SK-N-SH (cell line): ENCODE measurements around the gene KIAA0232. TPM values are rescaled to one million over a fixed set of nuclear protein-coding genes. Genes with fewer than 3 reads are reported as not detected.

ENCODE experiments used
- CTCF ChIA-PET: fragments of 300-600, 350-600 bp; formaldehyde crosslinking; extraction: SDS; loops from one replicate; lab custom pipeline; 2021; lab: Yijun Ruan, JAX
- POLR2A ChIA-PET: fragments of 350-600 bp; sonication (Branson Sonifier 250); formaldehyde crosslinking; extraction: SDS; loops from one replicate; lab custom pipeline; 2020; ENCODE audit warnings: antibody characterized with exemption, inconsistent platforms; lab: Yijun Ruan, JAX
- DNase-seq: peaks from one replicate; pipeline ENCODE4 v3.0.0; 2012
- H2AFZ ChIP-seq: fragments of 200-600 bp; sonication (generic); 2 replicates; pipeline ENCODE4 v1.8.1; 2016; ENCODE audit warnings: antibody characterized with exemption, mild to moderate bottlenecking, low read depth
- H3F3A ChIP-seq: fragments of 200-600 bp; sonication (generic); replicated peaks from 2 replicates; pipeline ENCODE3; 2016; ENCODE audit warnings: antibody characterized with exemption, mild to moderate bottlenecking; ENCODE audit not compliant: insufficient read depth
- H3K27ac ChIP-seq, 2 experiments: fragments of 200-500 bp in 1 of 2; fragments of 200-600 bp in 1 of 2; sonication (Bioruptor generic) in 1 of 2; sonication (generic), shearing (Covaris generic) in 1 of 2; 2 replicates each; pipeline versions ENCODE4 v1.5.1 to v1.6.1; 2014 to 2016; ENCODE audit warnings: low read depth in 2 of 2, inconsistent platforms in 1 of 2, low read length in 1 of 2, mild to moderate bottlenecking in 1 of 2, mixed read lengths in 1 of 2
- H3K27me3 ChIP-seq: fragments of 200-600 bp; sonication (generic), shearing (Covaris generic); 2 replicates; pipeline ENCODE4 v1.6.1; 2016; ENCODE audit warnings: mixed run types; ENCODE audit not compliant: insufficient read depth
- H3K36me3 ChIP-seq, 2 experiments: fragments of 200-500 bp in 1 of 2; fragments of 200-600 bp in 1 of 2; sonication (Bioruptor generic) in 1 of 2; sonication (generic) in 1 of 2; replicated peaks in 1 of 2; 2 replicates each; pipeline versions ENCODE3 to v1.5.1; 2014 to 2016; ENCODE audit warnings: low read length in 1 of 2, mild to moderate bottlenecking in 1 of 2; ENCODE audit not compliant: insufficient read depth in 2 of 2, control insufficient read depth in 1 of 2
- H3K4me1 ChIP-seq, 2 experiments: fragments of 200-500 bp in 1 of 2; fragments of 200-600 bp in 1 of 2; sonication (Bioruptor generic) in 1 of 2; sonication (generic), shearing (Covaris generic) in 1 of 2; 2 replicates each; pipeline versions ENCODE4 v1.5.1 to v1.6.1; 2014 to 2016; ENCODE audit warnings: low read depth in 1 of 2, low read length in 1 of 2, mixed run types in 1 of 2; ENCODE audit not compliant: insufficient read depth in 2 of 2, control insufficient read depth in 1 of 2
- H3K4me2 ChIP-seq: fragments of 200-600 bp; sonication (generic), shearing (Covaris generic); 2 replicates; pipeline ENCODE4 v1.6.1; 2017; ENCODE audit warnings: mixed run types
- H3K4me3 ChIP-seq, 2 experiments: fragments of 200-500 bp in 1 of 2; fragments of 200-600 bp in 1 of 2; sonication (Bioruptor generic) in 1 of 2; sonication (generic), shearing (Covaris generic) in 1 of 2; 2 replicates each; pipeline versions ENCODE4 v1.5.1 to v1.8.1; 2014 to 2016; ENCODE audit warnings: low read depth in 2 of 2, inconsistent platforms in 1 of 2, low read length in 1 of 2, mild to moderate bottlenecking in 1 of 2, mixed read lengths in 1 of 2, moderate library complexity in 1 of 2
- H3K79me2 ChIP-seq: fragments of 200-600 bp; sonication (generic); 2 replicates; pipeline ENCODE4 v1.8.1; 2017; ENCODE audit warnings: mild to moderate bottlenecking; ENCODE audit not compliant: insufficient read depth
- H3K9ac ChIP-seq: fragments of 200-600 bp; sonication (generic); 2 replicates; pipeline ENCODE4 v1.6.1; 2017; ENCODE audit warnings: mixed run types
- H3K9me2 ChIP-seq: fragments of 200-600 bp; sonication (generic); 2 replicates; pipeline ENCODE4 v1.6.1; 2017; ENCODE audit warnings: mixed run types
- H3K9me3 ChIP-seq: fragments of 200-600 bp; sonication (generic); 2 replicates; pipeline ENCODE4 v1.6.1; 2017; ENCODE audit warnings: mixed run types, mild to moderate bottlenecking, moderate library complexity
- H4K20me1 ChIP-seq: fragments of 200-600 bp; sonication (generic); 2 replicates; pipeline ENCODE4 v1.6.1; 2017; ENCODE audit warnings: mild to moderate bottlenecking, mixed run types; ENCODE audit not compliant: insufficient read depth
- CTCF ChIP-seq: fragments of 200-600 bp; sonication (generic); IDR thresholded peaks from 2 replicates; pipeline ENCODE4 v1.6.1; 2017; ENCODE audit warnings: antibody characterized with exemption, mild to moderate bottlenecking, moderate library complexity
- FOSL2 ChIP-seq: IDR thresholded peaks from 2 replicates; pipeline ENCODE4 v1.4.0; 2012; ENCODE audit warnings: low read depth, mild to moderate bottlenecking, moderate library complexity, borderline replicate concordance
- JUND ChIP-seq: IDR thresholded peaks from 2 replicates; pipeline ENCODE4 v1.4.0; 2012
- REST ChIP-seq: IDR thresholded peaks from 2 replicates; pipeline ENCODE4 v1.6.1; 2012; ENCODE audit warnings: mild to moderate bottlenecking, low read depth, low read length, moderate library complexity
- TCF12 ChIP-seq: IDR thresholded peaks from 2 replicates; pipeline ENCODE4 v1.4.0; 2012
- WGBS: methylation state at CpG from one replicate; pipeline ENCODE4 v1.1.6; 2017; ENCODE audit warnings: low lambda C conversion rate; 5-methylcytosine and 5-hydroxymethylcytosine counted together
- polyA plus RNA-seq, 3 experiments: library from polyadenylated mRNA; depleted of rRNA; stranded (reverse); fragments of >200 nt; gene quantifications; 2 replicates each; pipeline ENCODE4 v1.2.3, GENCODE V29; 2012

The KIAA0232 gene
- polyA plus RNA-seq, 1 of the 3 experiments (the other 2 are of a cell fraction), result 5.7 TPM

GRCh38 chr4:6916587-6917460 is 134.3 kb downstream of the KIAA0232 start:
- no peak overlapping the region for H3K4me3 ChIP-seq
- TF ChIP-seq REST (no peak), FOSL2 (peak; percentile 29; the same call in 1 of the 2 replicates), TCF12 (peak; percentile 37; the same call in 1 of the 2 replicates)
- TF ChIP-seq, all 33 proteins: peak for 2
- H3K4me1 ChIP-seq, result peaks cover 12 to 26% of the 10 kb centered on the region in 2 experiments; a peak in 2 of 4 replicates
- DNase-seq, result no peak
- no peak overlapping the region for H3K9ac ChIP-seq
- H3K9me3 ChIP-seq, result no peaks in the 10 kb centered on the region
- H3K79me2 ChIP-seq, result 0 out of 2 replicates have a peak, but pooled peaks cover 12% of the 10 kb centered on the region
- no peak overlapping the region for H2AFZ ChIP-seq
- H3K27me3 ChIP-seq, result no peaks in the 10 kb centered on the region
- H3K36me3 ChIP-seq, result no peaks in the 10 kb centered on the region
- H3K4me2 ChIP-seq, result 0 out of 2 replicates have a peak overlapping the region, but pooled peaks have one; percentile 3
- CTCF ChIA-PET, result interaction anchor here (0.7 to 1.9 kb wide), 12 partner anchors 10 to 196 kb away, joined by 3 to 10 read pairs (median 3); no protein-coding TSS in a partner anchor
- peaks cover 7% of the 10 kb centered on the region; the same call in 1 of the 2 replicates for H4K20me1 ChIP-seq
- POLR2A ChIA-PET, result interaction anchor here (1.1 kb wide), 1 partner anchor 8 kb away, joined by 5 read pairs; no protein-coding TSS in a partner anchor
- H3K9me2 ChIP-seq, result no peaks in the 10 kb centered on the region
- H3K27ac ChIP-seq, result peak overlapping the region in 1 of 2 experiments; percentile 6; a peak in 1 of 4 replicates
- H3F3A ChIP-seq, result no peaks in the 10 kb centered on the region
- WGBS, result 74% methylated on average over 15 of the region's 15 CpGs

- DNase-seq, result peak; percentile 56
- no peaks in the 10 kb centered on the region for H3K27me3 ChIP-seq
- H3K9me2 ChIP-seq, result no peaks in the 10 kb centered on the region
- H3K79me2 ChIP-seq, result 0 out of 2 replicates have a peak, but pooled peaks cover 12% of the 10 kb centered on the region
- peak overlapping the region in 1 of 2 experiments; percentile 6; a peak in 1 of 4 replicates for H3K27ac ChIP-seq
- 69% methylated on average over 18 of the region's 18 CpGs for WGBS
- no peaks in the 10 kb centered on the region for H3K9me3 ChIP-seq
- no peak for TF ChIP-seq JUND
- TF ChIP-seq CTCF, result peak; percentile 48
- TF ChIP-seq, all 33 proteins: peak for 1
- H3K36me3 ChIP-seq, result no peaks in the 10 kb centered on the region
- peaks cover 12 to 26% of the 10 kb centered on the region in 2 experiments; a peak in 2 of 4 replicates for H3K4me1 ChIP-seq
- no peaks in the 10 kb centered on the region for H3F3A ChIP-seq
- peaks cover 7% of the 10 kb centered on the region; the same call in 1 of the 2 replicates for H4K20me1 ChIP-seq
- no peak overlapping the region for H3K4me2 ChIP-seq
- no peak overlapping the region for H3K4me3 ChIP-seq
- H3K9ac ChIP-seq, result no peak overlapping the region
- H2AFZ ChIP-seq, result no peak overlapping the region
- CTCF ChIA-PET, result interaction anchor here (0.7 to 1.9 kb wide), 11 partner anchors 9 to 197 kb away, joined by 3 to 10 read pairs (median 3); no protein-coding TSS in a partner anchor
- POLR2A ChIA-PET, result interaction anchor here (1.1 kb wide), 1 partner anchor 9 kb away, joined by 5 read pairs; no protein-coding TSS in a partner anchor
Observed at GRCh38 chr4:6917461-6918271, 135.1 kb downstream of the KIAA0232 start.
